GM21576 (cell line): ENCODE measurements around the gene ZNF10.

Experiments used
- ATAC-seq: cut with Tn5 transposase; IDR thresholded peaks from one replicate; pipeline ENCODE4 v1.9.1; 2021; ENCODE audit warnings: mild to moderate bottlenecking, moderate library complexity; ENCODE audit not compliant: unreplicated experiment

Gene ZNF10

GRCh38 chr12:133130038-133130807 lies at the start of gene ZNF10, which contains the start of gene ZNF891:
TSS of gene ZNF10 (plus strand) at chr12:133130627. CDS start at chr12:133144493, 13,866 bp downstream.
TSS of gene ZNF891 (minus strand) at chr12:133130274. CDS start at chr12:133121918, 8,356 bp downstream.
- ATAC-seq: peak; percentile 95

- ATAC-seq: no peak
Measured at GRCh38 chr12:133081159-133081780, 49.2 kb upstream of the ZNF10 start.

GRCh38 chr12:133083345-133083744 lies 47.1 kb upstream of the ZNF10 start:
- ATAC-seq: no peak

GRCh38 chr12:133105620-133106019 lies 24.8 kb upstream of the ZNF10 start:
- no peak for ATAC-seq

GRCh38 chr12:133106253-133106652 lies 24.2 kb upstream of the ZNF10 start:
- no peak for ATAC-seq

- ATAC-seq: no peak
Measured at GRCh38 chr12:133107121-133107520, 23.3 kb upstream of the ZNF10 start.

- no peak for ATAC-seq
Measured at GRCh38 chr12:133108150-133108549, 22.3 kb upstream of the ZNF10 start.

- no peak for ATAC-seq
Measured at GRCh38 chr12:133120385-133121191, 9.8 kb upstream of the ZNF10 start.

GRCh38 chr12:133124674-133125073 lies 5.8 kb upstream of the ZNF10 start:
- no peak for ATAC-seq

- ATAC-seq: no peak
Measured at GRCh38 chr12:133129368-133130037, 924 bp upstream of the ZNF10 start.

GRCh38 chr12:133130808-133131128 lies 341 bp downstream of the ZNF10 start:
- ATAC-seq: no peak

- ATAC-seq: no peak
Measured at GRCh38 chr12:133135747-133136146, 5.3 kb downstream of the ZNF10 start.

GRCh38 chr12:133145981-133146380 lies 15.6 kb downstream of the ZNF10 start:
- ATAC-seq: no peak

GRCh38 chr12:133156125-133156690 lies 25.8 kb downstream of the ZNF10 start:
- no peak for ATAC-seq

- no peak for ATAC-seq
Measured at GRCh38 chr12:133165776-133166175, 35.3 kb downstream of the ZNF10 start.

- no peak for ATAC-seq
Measured at GRCh38 chr12:133172491-133172890, 42.1 kb downstream of the ZNF10 start.

GRCh38 chr12:133174901-133175300 lies 44.5 kb downstream of the ZNF10 start:
- no peak for ATAC-seq

- ATAC-seq: no peak
Measured at GRCh38 chr12:133180669-133181068, 50.2 kb downstream of the ZNF10 start.

- peak; percentile 88 for ATAC-seq
Measured at GRCh38 chr12:133181238-133181959, 51.0 kb downstream of the ZNF10 start, which contains the start of gene ZNF268. TSS of gene ZNF268 (plus strand) at chr12:133181495. CDS start at chr12:133181998, 503 bp downstream.

GRCh38 chr12:133190176-133190575 lies 59.7 kb downstream of the ZNF10 start:
- no peak for ATAC-seq
